Measurements from ENCODE around the gene WDR20. TPM values are rescaled to one million over a fixed set of nuclear protein-coding genes. Genes with fewer than 3 reads are reported as not detected.
A peak's percentile ranks its signal among the peaks of the same experiment; 100 is the strongest.
"Not testable (repeated sequence)": the region's sequence is repeated elsewhere in the genome, so short reads cannot be mapped to it uniquely, and the experiment has no call there.

Gene WDR20
- total RNA-seq, 2 donors from 2014 or later = 30.1 to 34.2 TPM

DNA sequence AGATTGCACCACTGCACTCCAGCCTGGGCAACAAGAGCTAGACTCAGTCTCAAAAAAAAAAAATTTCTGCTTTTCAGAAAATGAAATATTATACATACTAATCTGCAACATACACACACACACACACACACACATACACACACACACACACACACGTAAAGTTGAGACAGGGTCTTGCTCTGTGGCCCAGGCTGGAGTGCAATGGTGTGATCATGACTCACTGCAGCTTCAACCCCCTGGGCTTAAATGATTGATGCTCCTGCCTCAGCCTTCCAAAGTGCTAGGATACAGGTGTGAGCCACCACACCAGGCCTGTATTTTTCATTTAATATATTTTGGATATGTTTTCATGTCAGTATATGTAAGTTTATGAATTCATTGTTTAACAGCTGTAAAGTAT lies 18.8 kb upstream of the WDR20 start:
- no peak for ATAC-seq
- no peak for DNase-seq (ENCODE audit: low spot score in 2 of 2)
- Mint-ChIP-seq H3K9me3 (peaks cover 0 to 5% of the 10 kb centered on the region in 2 donors), H3K36me3 (peaks cover 7 to 10% of the 10 kb centered on the region in 2 donors), H3K27ac (no peak overlapping the region)

DNA sequence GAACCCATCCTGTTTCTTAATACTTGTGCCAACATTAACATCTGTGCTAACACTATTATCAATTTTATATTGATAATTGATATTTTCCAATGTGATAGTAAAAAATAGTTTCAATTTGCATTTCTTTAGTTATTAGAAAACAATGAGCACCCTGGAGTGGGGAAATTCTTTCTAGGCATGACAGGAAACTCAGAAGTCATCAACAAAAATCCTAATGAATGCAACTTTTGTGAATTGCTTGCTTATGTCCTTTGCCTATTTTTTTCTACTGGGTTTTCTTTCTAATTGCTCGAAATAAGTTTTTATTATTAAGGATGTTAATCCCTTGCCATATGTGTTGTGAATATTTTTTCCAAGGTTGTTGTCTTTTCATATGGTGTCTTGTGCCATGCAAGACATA lies 18.1 kb upstream of the WDR20 start:
- H3K27ac Mint-ChIP-seq = no peak overlapping the region
- ATAC-seq = no peak
- peaks cover 0 to 5% of the 10 kb centered on the region in 2 donors for H3K9me3 Mint-ChIP-seq
- no peak for DNase-seq (ENCODE audit: low spot score in 2 of 2)
- H3K36me3 Mint-ChIP-seq = peaks cover 7 to 10% of the 10 kb centered on the region in 2 donors

DNA sequence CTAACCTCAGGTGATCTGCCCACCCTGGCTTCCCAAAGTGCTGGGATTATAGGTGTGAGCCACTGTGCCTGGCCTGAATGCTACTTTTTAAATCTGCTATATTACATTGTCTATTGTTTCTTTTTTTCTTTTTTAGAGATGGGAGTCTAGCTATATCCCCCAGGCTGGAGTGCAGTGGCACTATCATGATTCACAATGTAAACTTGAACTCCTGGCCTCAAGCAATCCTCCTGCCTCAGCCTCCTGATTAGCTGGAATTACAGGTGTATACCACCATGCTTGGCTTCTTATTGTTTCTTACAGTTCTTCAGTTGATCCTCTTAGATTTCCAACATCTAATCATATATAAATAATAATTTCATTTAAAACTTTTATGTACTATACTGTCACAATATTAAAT lies 15.3 kb upstream of the WDR20 start:
- DNase-seq (ENCODE audit: low spot score in 2 of 2) (no peak), ATAC-seq (no peak)
- H3K27ac Mint-ChIP-seq = no peak overlapping the region
- no peaks in the 10 kb centered on the region for H3K9me3 Mint-ChIP-seq
- H3K36me3 Mint-ChIP-seq = no peaks in the 10 kb centered on the region

DNA sequence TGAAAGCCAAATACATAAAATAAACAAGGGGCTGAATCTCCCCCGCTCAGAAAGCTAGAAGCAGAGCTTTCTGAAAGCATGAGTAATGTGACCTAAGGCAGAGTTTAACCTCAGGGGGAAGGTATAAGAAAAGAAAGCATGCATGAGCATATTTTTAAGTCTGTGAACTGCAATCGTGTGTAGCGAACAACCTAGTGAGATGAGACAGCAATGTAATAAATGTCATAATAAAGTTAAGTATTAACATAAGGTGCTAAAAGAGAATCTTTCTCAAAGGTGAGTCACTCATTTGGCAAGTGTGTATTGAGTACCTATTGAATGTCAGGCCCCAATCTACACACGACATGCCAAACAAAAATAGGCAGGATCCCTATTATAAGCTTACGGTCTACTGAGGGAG lies 14.2 kb upstream of the WDR20 start:
- no peak for DNase-seq (ENCODE audit: low spot score in 2 of 2)
- no peaks in the 10 kb centered on the region for H3K36me3 Mint-ChIP-seq
- no peak for ATAC-seq
- H3K27ac Mint-ChIP-seq = no peak overlapping the region
- H3K9me3 Mint-ChIP-seq = no peaks in the 10 kb centered on the region

DNA sequence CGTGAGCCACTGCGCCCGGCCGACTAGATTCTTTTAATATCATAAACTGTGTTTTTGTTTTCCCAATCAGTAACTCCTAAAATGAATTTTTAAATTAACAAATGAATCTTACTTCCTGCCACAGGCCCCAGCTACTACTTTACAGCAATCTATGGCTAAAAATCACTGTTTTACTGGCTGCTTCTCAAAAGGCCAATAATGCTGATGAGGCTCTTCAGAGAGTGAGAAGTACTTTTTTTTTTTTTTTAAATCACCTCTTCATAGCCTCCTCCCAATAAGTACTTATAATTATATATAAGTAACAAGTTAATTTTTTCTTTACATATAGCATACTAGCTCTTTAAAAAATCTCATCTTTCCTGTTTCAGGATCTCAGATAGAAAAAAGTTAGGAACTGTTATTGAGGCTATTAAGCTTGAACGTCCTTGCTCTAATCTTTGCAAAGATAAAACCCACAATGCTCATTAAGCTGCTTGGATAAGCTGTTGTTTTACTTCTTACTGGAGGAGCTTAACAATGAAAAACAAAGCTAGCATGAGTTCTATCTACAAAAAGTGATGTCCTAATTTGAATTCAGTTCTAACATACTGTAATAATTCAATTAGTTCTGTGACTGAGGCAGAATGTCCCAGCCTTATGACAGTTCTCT lies 12.8 kb upstream of the WDR20 start:
- H3K9me3 Mint-ChIP-seq = no peaks in the 10 kb centered on the region
- ATAC-seq = no peak
- no peak for DNase-seq (ENCODE audit: low spot score in 2 of 2)
- H3K27ac Mint-ChIP-seq = no peak overlapping the region
- H3K36me3 Mint-ChIP-seq = no peaks in the 10 kb centered on the region

DNA sequence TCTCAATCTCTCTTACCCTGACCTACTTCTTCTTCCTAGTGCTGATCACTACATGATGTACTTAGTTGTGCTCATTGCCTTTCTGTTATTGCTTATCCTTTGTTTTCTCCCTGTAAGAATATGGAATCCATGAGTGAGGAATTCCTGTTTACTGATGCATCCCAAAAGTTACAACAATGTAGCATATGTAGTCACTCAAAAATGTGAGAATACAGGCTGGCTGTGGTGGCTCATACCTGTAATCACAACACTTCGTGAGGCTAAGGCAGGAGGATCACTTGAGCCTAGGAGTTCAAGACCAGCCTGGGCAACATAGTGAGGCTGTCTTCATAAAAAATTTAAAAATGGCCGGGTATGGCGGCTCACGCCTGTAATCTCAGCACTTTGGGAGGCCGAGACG lies 8.0 kb upstream of the WDR20 start:
- H3K36me3 Mint-ChIP-seq = peaks cover 0 to 6% of the 10 kb centered on the region in 2 donors
- H3K9me3 Mint-ChIP-seq = no peaks in the 10 kb centered on the region
- no peak for DNase-seq (ENCODE audit: low spot score in 2 of 2)
- no peak overlapping the region for H3K27ac Mint-ChIP-seq
- ATAC-seq = no peak

DNA sequence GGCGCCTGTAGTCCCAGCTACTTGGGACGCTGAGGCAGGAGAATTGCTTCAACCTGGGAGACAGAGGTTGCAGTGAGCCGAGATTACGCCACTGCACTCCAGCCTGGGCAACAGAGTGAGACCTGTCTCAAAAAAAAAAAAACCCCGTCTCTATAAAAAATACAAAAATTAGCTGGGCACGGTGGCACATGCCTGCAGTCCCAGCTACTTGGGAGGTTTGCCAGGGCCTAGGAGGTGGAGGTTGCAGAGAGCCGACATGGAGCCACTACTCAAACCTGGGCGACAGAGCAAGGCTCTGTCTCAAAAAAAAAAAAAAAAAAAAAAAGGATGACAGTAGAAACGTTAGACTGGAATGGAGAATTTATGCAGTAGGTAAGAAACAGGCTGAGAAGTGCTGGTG lies 5.7 kb upstream of the WDR20 start:
- not testable (repeated sequence) for ATAC-seq; H3K36me3 Mint-ChIP-seq; DNase-seq (ENCODE audit: low spot score in 2 of 2); H3K27ac Mint-ChIP-seq; H3K9me3 Mint-ChIP-seq

DNA sequence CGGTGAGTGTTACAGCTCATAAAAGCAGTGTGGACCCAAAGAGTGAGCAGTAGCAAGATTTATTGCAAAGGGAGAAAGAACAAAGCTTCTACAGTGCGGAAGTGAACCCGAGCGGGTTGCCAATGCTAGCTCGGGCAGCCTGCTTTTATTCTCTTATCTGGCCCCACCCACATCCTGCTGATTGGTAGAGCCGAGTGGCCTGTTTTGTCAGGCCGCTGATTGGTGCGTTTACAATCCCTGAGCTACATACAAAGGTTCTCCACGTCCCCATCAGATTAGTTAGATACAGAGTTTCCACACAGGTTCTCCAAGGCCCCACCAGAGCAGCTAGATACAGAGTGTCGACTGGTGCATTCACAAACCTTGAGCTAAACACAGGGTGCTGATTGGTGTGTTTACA lies 5.0 kb upstream of the WDR20 start:
- H3K36me3 Mint-ChIP-seq; ATAC-seq; H3K27ac Mint-ChIP-seq; H3K9me3 Mint-ChIP-seq; DNase-seq (ENCODE audit: low spot score in 2 of 2): not testable (repeated sequence)

DNA sequence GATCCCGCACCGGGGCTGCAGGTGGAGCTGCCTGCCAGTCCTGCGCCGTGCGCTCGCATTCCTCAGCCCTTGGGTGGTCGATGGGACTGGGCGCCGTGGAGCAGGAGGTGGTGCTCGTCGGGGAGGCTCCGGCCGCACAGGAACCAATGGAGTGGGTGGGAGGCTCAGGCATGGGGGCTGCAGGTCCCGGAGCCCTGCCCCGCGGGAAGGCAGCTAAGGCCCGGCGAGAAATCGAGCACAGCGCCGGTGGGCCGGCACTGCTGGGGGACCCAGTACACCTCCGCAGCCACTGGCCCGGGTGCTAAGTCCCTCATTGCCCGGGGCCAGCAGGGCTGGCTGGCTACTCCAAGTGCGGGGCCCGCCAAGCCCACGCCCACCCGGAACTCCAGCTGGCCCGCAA lies 4.2 kb upstream of the WDR20 start:
- not testable (repeated sequence) for H3K27ac Mint-ChIP-seq; ATAC-seq; DNase-seq (ENCODE audit: low spot score in 2 of 2); H3K9me3 Mint-ChIP-seq
- peaks cover 14 to 15% of the 10 kb centered on the region in 2 donors for H3K36me3 Mint-ChIP-seq

DNA sequence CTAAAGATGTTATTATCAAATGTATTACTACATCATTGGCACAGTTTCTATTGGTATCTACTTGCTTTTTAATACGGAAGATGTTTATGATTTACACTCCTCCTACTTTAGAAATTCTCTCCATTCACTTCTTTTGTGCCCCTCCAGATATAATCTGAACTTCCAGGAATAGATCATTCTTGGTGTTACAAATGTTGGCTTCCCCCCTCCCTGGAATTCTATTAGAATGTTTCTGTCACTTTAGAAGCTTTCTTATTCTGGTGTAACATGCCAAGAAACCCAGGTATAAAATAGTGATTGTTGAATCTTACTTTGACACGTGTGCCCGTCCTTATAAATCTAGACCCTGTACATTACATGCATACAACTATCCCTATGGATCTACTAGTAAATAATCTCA lies 1.2 kb upstream of the WDR20 start:
- Mint-ChIP-seq H3K27ac (peak overlapping the region; percentile 94 to 98), H3K9me3 (no peaks in the 10 kb centered on the region), H3K36me3 (peaks cover 18 to 20% of the 10 kb centered on the region in 2 donors)
- ATAC-seq (no peak), DNase-seq (ENCODE audit: low spot score in 2 of 2) (no peak)

DNA sequence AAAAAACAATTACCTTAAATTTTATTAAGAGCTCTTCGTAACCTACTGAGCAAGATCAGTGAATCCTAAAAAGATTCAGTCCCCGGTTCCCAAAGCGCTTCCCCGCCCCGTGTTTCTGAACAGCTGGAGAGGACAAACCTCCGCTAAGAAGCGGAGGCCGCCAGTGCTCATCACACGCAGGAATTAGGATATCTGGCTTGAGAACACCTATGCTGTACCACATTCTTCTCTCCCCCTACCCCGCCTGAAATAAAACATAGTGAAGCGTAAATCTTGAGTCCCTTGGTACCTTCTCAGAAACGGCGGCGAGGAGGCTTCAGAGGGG lies 774 bp upstream of the WDR20 start:
- peak overlapping the region; percentile 94 to 98 for H3K27ac Mint-ChIP-seq
- ATAC-seq = no peak
- no peak for DNase-seq (ENCODE audit: low spot score in 2 of 2)
- peaks cover 18 to 20% of the 10 kb centered on the region in 2 donors for H3K36me3 Mint-ChIP-seq
- H3K9me3 Mint-ChIP-seq = no peaks in the 10 kb centered on the region

DNA sequence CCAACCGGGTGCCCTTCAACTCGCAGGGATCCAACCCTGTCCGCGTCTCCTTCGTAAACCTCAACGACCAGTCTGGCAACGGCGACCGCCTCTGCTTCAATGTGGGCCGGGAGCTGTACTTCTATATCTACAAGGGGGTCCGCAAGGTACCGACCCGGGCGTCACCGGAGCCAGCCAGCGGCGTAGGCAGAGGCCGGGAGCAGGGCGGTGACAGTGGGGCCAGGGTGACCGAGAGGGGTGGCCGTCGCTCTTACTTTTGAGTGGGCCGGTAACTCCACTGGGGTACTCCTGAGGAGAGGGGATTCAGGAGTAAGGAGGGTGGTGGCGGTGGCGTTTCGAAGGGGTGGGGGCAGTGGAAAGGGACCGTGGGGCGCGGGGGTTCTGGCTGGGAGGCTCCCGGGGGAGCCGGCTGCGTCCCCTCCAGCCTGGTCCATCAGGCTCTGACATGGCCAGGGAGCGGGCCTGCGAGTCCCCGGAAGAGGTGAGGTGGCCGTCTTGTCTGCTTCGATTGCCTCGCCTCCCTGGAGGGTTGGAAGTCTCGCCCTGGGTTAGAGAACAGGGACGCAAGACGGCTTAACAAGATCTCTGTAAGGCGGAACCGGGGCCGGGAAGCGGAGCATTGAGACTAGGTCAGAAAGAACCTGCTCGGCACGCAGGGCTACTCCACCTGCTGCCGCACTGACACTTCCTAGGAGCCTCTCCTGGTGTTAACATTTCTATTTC lies 491 bp downstream of the WDR20 start:
- H3K27ac Mint-ChIP-seq = peak overlapping the region; percentile 97 to 98
- H3K9me3 Mint-ChIP-seq = no peaks in the 10 kb centered on the region
- ATAC-seq (peak; percentile 19 to 22), DNase-seq (ENCODE audit: low spot score in 2 of 2) (peak; percentile 33 to 67)
- H3K36me3 Mint-ChIP-seq = peaks cover 17 to 20% of the 10 kb centered on the region in 2 donors

DNA sequence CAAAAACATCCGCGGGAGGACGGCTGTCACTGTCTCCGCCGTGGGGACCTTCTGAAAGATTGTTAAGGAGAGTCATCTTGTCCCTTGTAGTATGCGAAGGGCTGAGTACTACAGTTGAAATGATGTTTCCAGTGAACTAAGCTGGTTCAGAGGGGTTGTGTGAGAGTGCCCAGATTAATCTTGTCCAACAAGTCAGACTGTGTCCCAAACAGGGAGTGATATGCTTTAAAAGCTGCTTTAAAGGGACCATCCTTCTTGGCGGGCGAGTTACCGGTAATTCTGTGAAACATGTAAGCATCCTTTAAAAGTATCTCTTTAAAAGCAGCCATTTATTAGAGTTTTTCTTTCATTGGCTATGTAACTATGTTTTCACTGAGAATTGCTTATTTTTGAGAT lies 1.1 kb downstream of the WDR20 start:
- no peak for ATAC-seq
- Mint-ChIP-seq H3K27ac (peak overlapping the region; percentile 97 to 98), H3K9me3 (no peaks in the 10 kb centered on the region), H3K36me3 (peaks cover 18 to 20% of the 10 kb centered on the region in 2 donors)
- no peak for DNase-seq (ENCODE audit: low spot score in 2 of 2)

DNA sequence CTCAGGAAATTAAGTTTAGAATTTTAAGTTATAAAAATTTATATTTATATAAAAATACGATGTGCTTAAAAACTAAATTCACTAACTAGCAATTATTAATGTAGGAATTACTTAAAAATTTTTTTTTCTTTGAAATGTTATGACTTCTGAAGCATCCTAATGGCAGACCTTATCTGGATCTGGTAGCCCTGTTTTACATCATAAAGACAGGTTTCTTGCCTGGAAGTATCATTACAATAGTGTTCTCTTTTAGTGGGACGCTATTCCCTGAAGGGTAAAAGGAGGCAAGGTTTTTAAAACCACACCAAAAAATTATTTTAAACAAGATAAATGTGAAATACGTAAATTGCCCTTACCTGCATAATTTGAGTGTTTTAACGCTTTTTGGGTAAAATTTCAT lies 2.1 kb downstream of the WDR20 start:
- DNase-seq (ENCODE audit: low spot score in 2 of 2) (no peak), ATAC-seq (no peak)
- Mint-ChIP-seq H3K9me3 (no peaks in the 10 kb centered on the region), H3K27ac (no peak overlapping the region), H3K36me3 (peaks cover 20 to 21% of the 10 kb centered on the region in 2 donors)

DNA sequence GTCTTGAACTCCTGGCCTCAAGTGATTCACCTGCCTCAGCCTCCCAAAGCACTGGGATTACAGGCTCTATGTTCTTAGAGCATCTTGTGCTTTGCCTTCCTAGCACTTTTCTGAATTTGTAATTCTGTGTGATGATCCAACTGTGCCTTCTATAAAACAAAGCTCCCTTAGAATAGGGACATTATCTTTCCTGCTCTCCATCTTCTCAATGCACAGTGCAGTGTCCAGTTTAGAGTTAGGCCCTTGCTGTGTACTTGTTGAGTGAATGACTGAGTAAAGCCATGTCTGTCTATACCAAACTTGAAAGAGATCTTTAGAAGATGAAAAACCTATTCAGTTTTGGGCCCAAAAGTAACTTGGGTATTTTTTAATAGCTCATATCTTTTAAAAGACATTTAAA lies 5.2 kb downstream of the WDR20 start:
- peak overlapping the region in 1 of 2 donors; percentile 56 for H3K27ac Mint-ChIP-seq
- ATAC-seq = no peak

DNA sequence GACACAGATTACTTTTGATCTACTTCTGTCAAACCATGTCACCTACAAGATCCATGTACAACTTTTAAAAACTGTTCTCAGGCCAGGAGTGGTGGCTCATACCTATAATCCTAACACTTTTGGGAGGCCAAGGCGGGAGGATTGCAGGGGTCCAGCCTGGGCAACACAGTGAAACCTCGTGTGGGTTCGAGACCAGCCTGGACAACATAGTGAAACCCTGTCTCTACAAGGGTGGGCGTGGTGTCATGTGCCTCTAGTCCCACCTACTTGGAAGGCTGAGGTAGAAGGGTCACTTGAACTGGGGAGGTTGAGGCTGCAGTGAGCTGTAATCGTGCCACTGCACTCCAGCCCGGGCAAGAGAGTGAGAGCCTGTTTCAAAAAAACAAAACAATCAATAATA lies 5.7 kb downstream of the WDR20 start:
- no peak for DNase-seq (ENCODE audit: low spot score in 2 of 2)
- Mint-ChIP-seq H3K27ac (no peak overlapping the region), H3K36me3 (peaks cover 6 to 17% of the 10 kb centered on the region in 2 donors), H3K9me3 (no peaks in the 10 kb centered on the region)
- ATAC-seq = no peak

More for the DNA sequence above, 5.2 kb downstream of the WDR20 start:
- DNase-seq (ENCODE audit: low spot score in 2 of 2) = no peak
- Mint-ChIP-seq H3K36me3 (peaks cover 11 to 22% of the 10 kb centered on the region in 2 donors), H3K9me3 (no peaks in the 10 kb centered on the region)

DNA sequence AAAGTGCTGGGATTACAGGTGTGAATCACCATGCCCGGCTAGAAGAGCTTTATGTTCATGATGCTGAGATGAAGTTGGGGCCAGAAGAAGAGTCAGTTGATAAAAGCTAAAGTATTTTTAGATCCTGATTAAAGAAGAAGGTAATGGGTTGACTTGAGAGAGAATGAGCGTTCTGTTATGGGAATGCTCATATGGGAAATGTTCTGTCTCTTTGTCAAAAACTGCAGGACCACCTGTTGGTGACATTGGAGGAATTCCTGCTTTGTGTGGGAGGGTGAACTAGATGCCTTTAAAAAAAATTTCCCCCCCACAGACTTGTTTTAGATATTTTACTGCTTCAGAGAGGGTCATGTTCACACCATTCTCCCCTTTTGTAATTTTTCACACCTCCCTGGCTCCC lies 6.7 kb downstream of the WDR20 start:
- no peak for DNase-seq (ENCODE audit: low spot score in 2 of 2)
- Mint-ChIP-seq H3K9me3 (no peaks in the 10 kb centered on the region), H3K36me3 (peaks cover 0 to 23% of the 10 kb centered on the region in 2 donors), H3K27ac (peak overlapping the region in 1 of 2 donors; percentile 61)
- ATAC-seq = no peak

DNA sequence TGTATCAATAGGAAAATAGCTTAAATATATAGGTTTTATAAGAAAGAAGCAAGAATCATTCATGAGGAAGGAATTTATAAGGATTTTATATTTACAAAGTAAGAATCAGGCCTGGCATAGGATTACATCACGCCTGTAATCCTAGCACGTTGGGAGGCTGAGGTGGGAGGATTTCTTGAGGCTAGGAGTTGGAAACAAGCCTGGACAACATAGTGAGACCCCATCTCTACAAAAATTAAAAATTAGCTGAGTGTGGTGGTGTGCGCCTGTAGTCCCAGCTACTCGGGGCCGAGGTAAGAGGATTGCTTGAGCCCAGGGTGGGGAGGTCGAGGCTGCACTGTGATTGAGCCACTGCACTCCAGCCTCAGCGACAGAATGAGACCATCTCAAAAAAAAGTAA lies 10.4 kb downstream of the WDR20 start:
- Mint-ChIP-seq H3K27ac (no peak overlapping the region), H3K9me3 (no peaks in the 10 kb centered on the region), H3K36me3 (peaks cover 0 to 41% of the 10 kb centered on the region in 2 donors)
- DNase-seq (ENCODE audit: low spot score in 2 of 2) (no peak), ATAC-seq (no peak)
